ENCODE results near the gene HAUS8. TPM values are rescaled to one million over a fixed set of nuclear protein-coding genes. Genes with fewer than 3 reads are reported as not detected.

The HAUS8 gene
- polyA plus RNA-seq, 1 experiment = 4.6 TPM

GRCh38 chr19:17005000-17005399 lies 70.3 kb downstream of the HAUS8 start:
- ChIA-PET POLR2A (no interaction called here), CTCF (no interaction called here)
- Histone ChIP-seq H3K27ac (ENCODE audit: low read depth, low read length) (no peak overlapping the region), H3K4me3 (ENCODE audit: low read depth, low read length) (no peak overlapping the region), H3K27me3 (ENCODE audit: control insufficient read depth, insufficient read depth, low read length) (no peaks in the 10 kb centered on the region), H3K9me3 (ENCODE audit: control insufficient read depth, insufficient read depth, low read length) (no peaks in the 10 kb centered on the region)
- peak; percentile 5; the same call in 1 of the 2 replicates for TF ChIP-seq CTCF (IDR thresholded peaks at IDR 0.05; ENCODE audit: low read depth, low read length)
- DNase-seq (ENCODE audit: low read depth, low spot score) = no peak

GRCh38 chr19:17004386-17004785 lies 70.9 kb downstream of the HAUS8 start:
- Histone ChIP-seq H3K9me3 (ENCODE audit: control insufficient read depth, insufficient read depth, low read length) (no peaks in the 10 kb centered on the region), H3K27me3 (ENCODE audit: control insufficient read depth, insufficient read depth, low read length) (no peaks in the 10 kb centered on the region), H3K4me3 (ENCODE audit: low read depth, low read length) (no peak overlapping the region), H3K27ac (ENCODE audit: low read depth, low read length) (no peak overlapping the region)
- TF ChIP-seq CTCF (IDR thresholded peaks at IDR 0.05; ENCODE audit: low read depth, low read length) = no peak
- ChIA-PET CTCF (no interaction called here), POLR2A (no interaction called here)
- DNase-seq (ENCODE audit: low read depth, low spot score) = no peak

- no peaks in the 10 kb centered on the region; the same call in 1 of the 2 replicates for H3K9me3 ChIP-seq (ENCODE audit: control insufficient read depth, insufficient read depth, low read length)
These were observed 72.8 kb downstream of the HAUS8 start for GRCh38 chr19:17002455-17002854.

GRCh38 chr19:17001603-17002183 lies 73.6 kb downstream of the HAUS8 start:
- Histone ChIP-seq H3K4me3 (ENCODE audit: low read depth, low read length) (no peak overlapping the region), H3K9me3 (ENCODE audit: control insufficient read depth, insufficient read depth, low read length) (no peaks in the 10 kb centered on the region; the same call in 1 of the 2 replicates), H3K27me3 (ENCODE audit: control insufficient read depth, insufficient read depth, low read length) (no peaks in the 10 kb centered on the region), H3K27ac (ENCODE audit: low read depth, low read length) (no peak overlapping the region)
- no peak for DNase-seq (ENCODE audit: low read depth, low spot score)
- POLR2A ChIA-PET = no interaction called here
- CTCF ChIA-PET = no interaction called here
- TF ChIP-seq CTCF (IDR thresholded peaks at IDR 0.05; ENCODE audit: low read depth, low read length) = no peak

More at GRCh38 chr19:17002455-17002854, 72.8 kb downstream of the HAUS8 start:
- Histone ChIP-seq H3K4me3 (ENCODE audit: low read depth, low read length) (no peak overlapping the region), H3K27ac (ENCODE audit: low read depth, low read length) (no peak overlapping the region), H3K27me3 (ENCODE audit: control insufficient read depth, insufficient read depth, low read length) (no peaks in the 10 kb centered on the region)
- TF ChIP-seq CTCF (IDR thresholded peaks at IDR 0.05; ENCODE audit: low read depth, low read length) = no peak
- CTCF ChIA-PET = no interaction called here
- DNase-seq (ENCODE audit: low read depth, low spot score) = no peak
- POLR2A ChIA-PET = no interaction called here

Other genes with a start within 250 kb of the HAUS8 start
- gene SIN3B, start 246.1 kb downstream of the HAUS8 start, polyA plus RNA-seq (2011; rRNA removed) = 18.8 and 26.2 TPM in 2 replicates
- gene F2RL3, start 186.5 kb downstream of the HAUS8 start, polyA plus RNA-seq (2011; rRNA removed) = not detected in 2 replicates
- 0.38 and 0.56 TPM in 2 replicates for gene CPAMD8, start 48.6 kb downstream of the HAUS8 start, polyA plus RNA-seq (2011; rRNA removed)
- 34.5 and 42.5 TPM in 2 replicates for gene MYO9B, start 325 bp upstream of the HAUS8 start, polyA plus RNA-seq (2011; rRNA removed)
- 21.1 and 25.1 TPM in 2 replicates for gene USE1, start 139.9 kb upstream of the HAUS8 start, polyA plus RNA-seq (2011; rRNA removed)
- gene OCEL1, start 150.8 kb upstream of the HAUS8 start, polyA plus RNA-seq (2011; rRNA removed) = 4.6 and 6.7 TPM in 2 replicates
- 16.3 and 18.9 TPM in 2 replicates for gene NR2F6, start 170.5 kb upstream of the HAUS8 start, polyA plus RNA-seq (2011; rRNA removed)
- not detected in 2 replicates for gene USHBP1, start 189.3 kb upstream of the HAUS8 start, polyA plus RNA-seq (2011; rRNA removed)
- gene BABAM1, start 192.0 kb upstream of the HAUS8 start, polyA plus RNA-seq (2011; rRNA removed) = 92.0 and 98.6 TPM in 2 replicates
- 0.33 and 0.36 TPM in 2 replicates for gene ANKLE1, start 206.4 kb upstream of the HAUS8 start, polyA plus RNA-seq (2011; rRNA removed)
- gene ABHD8, start 228.0 kb upstream of the HAUS8 start, polyA plus RNA-seq (2011; rRNA removed) = 6.1 and 8.6 TPM in 2 replicates
- gene MRPL34, start 230.4 kb upstream of the HAUS8 start, polyA plus RNA-seq (2011; rRNA removed) = 23.2 and 24.3 TPM in 2 replicates
- gene DDA1, start 234.1 kb upstream of the HAUS8 start, polyA plus RNA-seq (2011; rRNA removed) = 38.7 and 40.7 TPM in 2 replicates